ENCODE results near the gene NOXO1. TPM values are rescaled to one million over a fixed set of nuclear protein-coding genes. Genes with fewer than 3 reads are reported as not detected.

The NOXO1 gene
- total and polyA plus RNA-seq, 2 experiments from 2014 or later: 2.3 to 6.0 TPM

DNA sequence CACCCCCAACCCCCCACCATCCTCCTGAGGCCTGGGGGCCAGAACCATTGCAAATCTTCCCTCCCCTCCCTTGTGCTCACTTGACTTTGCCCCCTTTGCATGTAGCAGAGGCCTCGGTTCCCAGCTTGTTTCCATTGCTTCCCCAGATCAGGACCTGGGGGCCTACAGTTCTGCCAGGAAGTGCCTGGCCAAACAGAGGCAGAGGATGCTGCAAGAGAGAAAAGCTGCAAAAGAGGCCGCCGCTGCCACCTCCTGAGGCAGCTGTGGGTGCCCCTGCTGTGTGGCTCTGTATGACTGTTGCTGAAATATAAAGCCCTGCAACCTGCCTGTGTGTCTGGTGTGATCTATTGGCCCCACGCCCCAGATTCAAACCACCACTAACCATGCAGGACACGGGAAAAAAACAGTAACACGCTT lies 19.6 kb downstream of the NOXO1 start:
- H3K4me2 ChIP-seq: peak overlapping the region; percentile 85
- no peak for DNase-seq (ENCODE audit: low spot score)
- H3K27ac ChIP-seq: no peak overlapping the region
- TF ChIP-seq EZH2 (IDR thresholded peaks at IDR 0.05; ENCODE audit: borderline replicate concordance): no peak
- TF ChIP-seq EZH2phosphoT487 (IDR thresholded peaks at IDR 0.05; ENCODE audit: low read depth, severe bottlenecking, unreplicated experiment): no peak
- TF ChIP-seq, protein P1, sequence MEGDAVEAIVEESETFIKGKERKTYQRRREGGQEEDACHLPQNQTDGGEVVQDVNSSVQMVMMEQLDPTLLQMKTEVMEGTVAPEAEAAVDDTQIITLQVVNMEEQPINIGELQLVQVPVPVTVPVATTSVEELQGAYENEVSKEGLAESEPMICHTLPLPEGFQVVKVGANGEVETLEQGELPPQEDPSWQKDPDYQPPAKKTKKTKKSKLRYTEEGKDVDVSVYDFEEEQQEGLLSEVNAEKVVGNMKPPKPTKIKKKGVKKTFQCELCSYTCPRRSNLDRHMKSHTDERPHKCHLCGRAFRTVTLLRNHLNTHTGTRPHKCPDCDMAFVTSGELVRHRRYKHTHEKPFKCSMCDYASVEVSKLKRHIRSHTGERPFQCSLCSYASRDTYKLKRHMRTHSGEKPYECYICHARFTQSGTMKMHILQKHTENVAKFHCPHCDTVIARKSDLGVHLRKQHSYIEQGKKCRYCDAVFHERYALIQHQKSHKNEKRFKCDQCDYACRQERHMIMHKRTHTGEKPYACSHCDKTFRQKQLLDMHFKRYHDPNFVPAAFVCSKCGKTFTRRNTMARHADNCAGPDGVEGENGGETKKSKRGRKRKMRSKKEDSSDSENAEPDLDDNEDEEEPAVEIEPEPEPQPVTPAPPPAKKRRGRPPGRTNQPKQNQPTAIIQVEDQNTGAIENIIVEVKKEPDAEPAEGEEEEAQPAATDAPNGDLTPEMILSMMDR (IDR thresholded peaks at IDR 0.05; ENCODE audit: poor library complexity): no peak
- no peaks in the 10 kb centered on the region for H3K9me3 ChIP-seq (ENCODE audit: low read depth)
- WGBS (ENCODE audit: low lambda C conversion rate, missing lambda C conversion rate): 76% methylated on average over 6 of the region's 6 CpGs
- no peaks in the 10 kb centered on the region for H3K36me3 ChIP-seq (replicated peaks; ENCODE audit: insufficient read depth, low read depth)
- H3K9me2 ChIP-seq (replicated peaks; ENCODE audit: insufficient read depth): no peaks in the 10 kb centered on the region
- H3K4me1 ChIP-seq (ENCODE audit: insufficient read depth): peaks cover 19% of the 10 kb centered on the region
- H3K27me3 ChIP-seq: no peaks in the 10 kb centered on the region
- no peak overlapping the region for H3K4me3 ChIP-seq
- H3K79me2 ChIP-seq: peaks cover 44% of the 10 kb centered on the region
- H4K20me1 ChIP-seq (ENCODE audit: insufficient read depth, poor library complexity, severe bottlenecking): peaks cover 26% of the 10 kb centered on the region
- no peak overlapping the region for H2AFZ ChIP-seq

DNA sequence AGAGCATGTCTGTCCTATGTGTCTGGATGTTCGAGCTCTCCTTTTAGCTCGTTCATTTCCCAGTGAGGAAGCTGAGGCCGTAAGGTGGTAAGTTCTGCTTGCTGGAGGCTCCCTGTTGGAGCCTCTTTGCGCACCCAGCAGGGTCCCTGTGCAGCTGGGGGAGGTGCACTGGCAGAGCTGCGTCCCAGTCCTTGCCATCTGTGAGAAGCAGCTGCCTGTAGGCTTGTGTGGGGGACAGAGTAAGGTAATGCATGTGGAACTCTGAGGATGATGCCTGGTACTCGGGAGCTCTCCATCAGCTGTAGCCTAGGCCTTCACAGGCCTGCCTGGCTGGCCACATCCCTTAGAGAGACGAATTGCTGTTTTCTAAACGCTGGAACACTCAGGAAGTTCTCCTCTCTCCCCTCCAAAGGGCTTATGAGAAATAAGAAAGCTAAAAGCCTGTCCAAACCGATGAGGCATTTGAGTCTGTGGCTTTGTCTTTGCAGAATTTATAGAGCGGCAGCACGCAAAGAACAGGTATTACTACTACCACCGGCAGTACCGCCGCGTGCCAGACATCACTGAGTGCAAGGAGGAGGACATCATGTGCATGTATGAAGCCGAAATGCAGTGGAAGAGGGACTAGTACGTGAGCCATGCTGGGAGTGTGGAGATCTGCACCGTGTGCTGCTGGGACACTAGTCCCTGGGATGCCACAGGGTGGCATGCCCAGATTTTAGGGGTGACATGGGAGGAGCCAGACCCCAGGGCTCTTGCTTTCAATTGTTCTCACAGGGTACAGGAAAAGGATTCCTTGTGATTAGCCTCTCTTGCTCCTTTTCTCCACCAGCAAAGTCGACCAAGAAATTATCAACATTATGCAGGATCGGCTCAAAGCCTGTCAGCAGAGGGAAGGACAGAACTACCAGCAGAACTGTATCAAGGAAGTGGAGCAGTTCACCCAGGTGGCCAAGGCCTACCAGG lies 20.3 kb downstream of the NOXO1 start:
- Histone ChIP-seq H3K4me1 (ENCODE audit: insufficient read depth) (peaks cover 18% of the 10 kb centered on the region), H3K4me2 (peak overlapping the region; percentile 85), H3K4me3 (no peak overlapping the region), H3K27me3 (no peaks in the 10 kb centered on the region), H3K79me2 (peaks cover 38% of the 10 kb centered on the region), H3K9me2 (replicated peaks; ENCODE audit: insufficient read depth) (no peaks in the 10 kb centered on the region), H3K27ac (no peak overlapping the region), H3K36me3 (replicated peaks; ENCODE audit: insufficient read depth, low read depth) (no peaks in the 10 kb centered on the region), H4K20me1 (ENCODE audit: insufficient read depth, poor library complexity, severe bottlenecking) (peaks cover 26% of the 10 kb centered on the region), H2AFZ (no peak overlapping the region), H3K9me3 (ENCODE audit: low read depth) (no peaks in the 10 kb centered on the region)
- WGBS (ENCODE audit: low lambda C conversion rate, missing lambda C conversion rate): 62% methylated on average over 20 of the region's 20 CpGs
- TF ChIP-seq EZH2phosphoT487 (IDR thresholded peaks at IDR 0.05; ENCODE audit: low read depth, severe bottlenecking, unreplicated experiment): no peak
- TF ChIP-seq EZH2 (IDR thresholded peaks at IDR 0.05; ENCODE audit: borderline replicate concordance): no peak
- TF ChIP-seq, protein P1 (IDR thresholded peaks at IDR 0.05; ENCODE audit: poor library complexity): no peak
- no peak for DNase-seq (ENCODE audit: low spot score)

GRCh38 chr16:1959269-1960039 lies 21.8 kb downstream of the NOXO1 start, which contains the start of gene NDUFB10:
Gene NDUFB10 (plus strand): TSS chr16:1959538. CDS start chr16:1959625, 87 bp downstream.
- Histone ChIP-seq H3K4me1 (ENCODE audit: insufficient read depth) (peaks cover 14% of the 10 kb centered on the region), H3K9me3 (ENCODE audit: low read depth) (no peaks in the 10 kb centered on the region), H3K79me2 (peaks cover 31% of the 10 kb centered on the region), H3K9me2 (replicated peaks; ENCODE audit: insufficient read depth) (no peaks in the 10 kb centered on the region), H2AFZ (peak within 1 kb of the TSS; percentile 66), H3K27me3 (no peaks in the 10 kb centered on the region), H3K36me3 (replicated peaks; ENCODE audit: insufficient read depth, low read depth) (no peaks in the 10 kb centered on the region), H3K4me2 (peak within 1 kb of the TSS; percentile 85), H4K20me1 (ENCODE audit: insufficient read depth, poor library complexity, severe bottlenecking) (peaks cover 26% of the 10 kb centered on the region), H3K27ac (peak within 1 kb of the TSS; percentile 44), H3K4me3 (peak within 1 kb of the TSS; percentile 59)
- WGBS (ENCODE audit: low lambda C conversion rate, missing lambda C conversion rate): under 1% methylated on average over 61 of the region's 79 CpGs
- no peak for TF ChIP-seq EZH2phosphoT487 (IDR thresholded peaks at IDR 0.05; ENCODE audit: low read depth, severe bottlenecking, unreplicated experiment)
- TF ChIP-seq, protein P1 (IDR thresholded peaks at IDR 0.05; ENCODE audit: poor library complexity): peak; percentile 68
- DNase-seq (ENCODE audit: low spot score): peak; percentile 96
